SH-SY5Y (cell line): ENCODE results near the gene ATN1.

Source experiments
- GATA2 ChIP-seq: IDR thresholded peaks from 2 replicates; pipeline ENCODE4 v1.6.1; 2011; ENCODE audit warnings: mild to moderate bottlenecking, low read depth, low read length
- GATA3 ChIP-seq: IDR thresholded peaks from 2 replicates; pipeline ENCODE4 v1.6.1; 2011; ENCODE audit warnings: low read depth, mild to moderate bottlenecking, low read length, moderate library complexity

Gene ATN1

GRCh38 chr12:6963791-6964413 is 36.1 kb downstream of the ATN1 start:
- no peak for TF ChIP-seq GATA3
- no peak for TF ChIP-seq GATA2

GRCh38 chr12:6964605-6965025 is 36.9 kb downstream of the ATN1 start:
- TF ChIP-seq GATA3 (no peak), GATA2 (no peak)

- TF ChIP-seq GATA2 (no peak), GATA3 (no peak)
These were observed 37.4 kb downstream of the ATN1 start for GRCh38 chr12:6965026-6965661.

GRCh38 chr12:6965714-6966113 is 38.0 kb downstream of the ATN1 start:
- TF ChIP-seq GATA3: no peak
- no peak for TF ChIP-seq GATA2

- TF ChIP-seq GATA2 (no peak), GATA3 (no peak)
These were observed 38.6 kb downstream of the ATN1 start for GRCh38 chr12:6966351-6966750.

- TF ChIP-seq GATA2 (no peak), GATA3 (no peak)
These were observed 39.9 kb downstream of the ATN1 start for GRCh38 chr12:6967651-6968100.

GRCh38 chr12:6968426-6968825 is 40.7 kb downstream of the ATN1 start:
- TF ChIP-seq GATA2: no peak
- no peak for TF ChIP-seq GATA3

GRCh38 chr12:6970096-6970527 is 42.4 kb downstream of the ATN1 start:
- TF ChIP-seq GATA3 (no peak), GATA2 (no peak)

GRCh38 chr12:6974180-6974579 is 46.4 kb downstream of the ATN1 start:
- no peak for TF ChIP-seq GATA2
- no peak for TF ChIP-seq GATA3

- TF ChIP-seq GATA2: no peak
- TF ChIP-seq GATA3: no peak
These were observed 47.7 kb downstream of the ATN1 start for GRCh38 chr12:6975297-6976032.

GRCh38 chr12:6977653-6978052 is 49.9 kb downstream of the ATN1 start:
- TF ChIP-seq GATA3 (no peak), GATA2 (no peak)

GRCh38 chr12:6978188-6978587 is 50.4 kb downstream of the ATN1 start:
- no peak for TF ChIP-seq GATA2
- no peak for TF ChIP-seq GATA3

GRCh38 chr12:6978611-6979011 is 50.9 kb downstream of the ATN1 start:
- no peak for TF ChIP-seq GATA3
- TF ChIP-seq GATA2: no peak

- TF ChIP-seq GATA3 (no peak), GATA2 (no peak)
These were observed 51.3 kb downstream of the ATN1 start for GRCh38 chr12:6979021-6979420.

- TF ChIP-seq GATA2: no peak
- no peak for TF ChIP-seq GATA3
These were observed 51.7 kb downstream of the ATN1 start for GRCh38 chr12:6979453-6979852.

- TF ChIP-seq GATA2 (no peak), GATA3 (no peak)
These were observed 52.3 kb downstream of the ATN1 start for GRCh38 chr12:6980075-6980474.
